ENCODE data around the gene TSPYL6. TPM values are rescaled to one million over a fixed set of nuclear protein-coding genes. Genes with fewer than 3 reads are reported as not detected.

The TSPYL6 gene
- total RNA-seq, 2 donors from 2014 or later: not detected

GRCh38 chr2:54209379-54209778 lies 46.6 kb downstream of the TSPYL6 start:
- Histone ChIP-seq H3K27me3 (ENCODE audit: control insufficient read depth, insufficient read depth, low read length, poor library complexity, severe bottlenecking) (no peaks in the 10 kb centered on the region), H3K4me1 (ENCODE audit: control insufficient read depth, insufficient read depth, low read length) (no peaks in the 10 kb centered on the region), H3K4me3 (ENCODE audit: low read length) (no peak overlapping the region), H3K9me3 (ENCODE audit: control insufficient read depth, low read length) (peaks cover 1% of the 10 kb centered on the region), H3K9ac (ENCODE audit: extremely low read depth, low read length, poor library complexity, severe bottlenecking) (no peak overlapping the region), H3K36me3 (ENCODE audit: control insufficient read depth, insufficient read depth, low read length) (no peaks in the 10 kb centered on the region), H3K27ac (ENCODE audit: low read depth, low read length) (no peak overlapping the region)
- 95 to 98% methylated on average over 2 to 3 of the region's 3 CpGs for WGBS, 2 experiments (ENCODE audit: insufficient coverage in 1 of 2, insufficient read length in 1 of 2)
- Mint-ChIP-seq H3K4me1 (no peaks in the 10 kb centered on the region), H3K36me3 (ENCODE audit: low read depth) (no peaks in the 10 kb centered on the region), H3K27me3 (ENCODE audit: insufficient read depth) (no peaks in the 10 kb centered on the region), H3K9me3 (peaks cover 7% of the 10 kb centered on the region), H3K4me3 (no peak overlapping the region), H3K27ac (no peak overlapping the region)
- TF ChIP-seq CTCF (conservative IDR thresholded peaks at IDR 0.05): no peak
- no peak for DNase-seq

- Mint-ChIP-seq H3K9me3 (no peaks in the 10 kb centered on the region), H3K27ac (no peak overlapping the region), H3K4me1 (no peaks in the 10 kb centered on the region), H3K4me3 (no peak overlapping the region), H3K27me3 (ENCODE audit: insufficient read depth) (no peaks in the 10 kb centered on the region), H3K36me3 (ENCODE audit: low read depth) (no peaks in the 10 kb centered on the region)
- 94% methylated on average over 1 of the region's 1 CpG; no CpG with 5 or more reads in 1 of the 2 experiments for WGBS, 2 experiments (ENCODE audit: insufficient coverage in 1 of 2, insufficient read length in 1 of 2)
- no peak for DNase-seq
- no peak overlapping the region for H3K9ac ChIP-seq (ENCODE audit: extremely low read depth, low read length, poor library complexity, severe bottlenecking)
- H3K4me3 ChIP-seq (ENCODE audit: low read length): no peak overlapping the region
- no peaks in the 10 kb centered on the region for H3K36me3 ChIP-seq (ENCODE audit: control insufficient read depth, insufficient read depth, low read length)
- H3K9me3 ChIP-seq (ENCODE audit: control insufficient read depth, low read length): no peaks in the 10 kb centered on the region
- H3K27ac ChIP-seq (ENCODE audit: low read depth, low read length): no peak overlapping the region
- no peaks in the 10 kb centered on the region for H3K4me1 ChIP-seq (ENCODE audit: control insufficient read depth, insufficient read depth, low read length)
- no peak for TF ChIP-seq CTCF (conservative IDR thresholded peaks at IDR 0.05)
- H3K27me3 ChIP-seq (ENCODE audit: control insufficient read depth, insufficient read depth, low read length, poor library complexity, severe bottlenecking): no peaks in the 10 kb centered on the region
These were observed 47.4 kb downstream of the TSPYL6 start for GRCh38 chr2:54208364-54209240.

- H3K9me3 Mint-ChIP-seq: peaks cover 2% of the 10 kb centered on the region
- DNase-seq: no peak
- no peak overlapping the region for H3K27ac Mint-ChIP-seq
- Histone ChIP-seq H3K9me3 (ENCODE audit: control insufficient read depth, low read length) (no peaks in the 10 kb centered on the region), H3K4me3 (ENCODE audit: low read length) (no peak overlapping the region), H3K27me3 (ENCODE audit: control insufficient read depth, insufficient read depth, low read length, poor library complexity, severe bottlenecking) (no peaks in the 10 kb centered on the region), H3K4me1 (ENCODE audit: control insufficient read depth, insufficient read depth, low read length) (no peaks in the 10 kb centered on the region), H3K36me3 (ENCODE audit: control insufficient read depth, insufficient read depth, low read length) (no peaks in the 10 kb centered on the region), H3K9ac (ENCODE audit: extremely low read depth, low read length, poor library complexity, severe bottlenecking) (no peak overlapping the region), H3K27ac (ENCODE audit: low read depth, low read length) (no peak overlapping the region)
- no peaks in the 10 kb centered on the region for H3K36me3 Mint-ChIP-seq (ENCODE audit: low read depth)
- no peak overlapping the region for H3K4me3 Mint-ChIP-seq
- TF ChIP-seq CTCF (conservative IDR thresholded peaks at IDR 0.05): no peak
- no peaks in the 10 kb centered on the region for H3K4me1 Mint-ChIP-seq
- no peaks in the 10 kb centered on the region for H3K27me3 Mint-ChIP-seq (ENCODE audit: insufficient read depth)
- 91 to 97% methylated on average over 3 of the region's 3 CpGs for WGBS, 2 experiments (ENCODE audit: insufficient coverage in 1 of 2, insufficient read length in 1 of 2)
These were observed 48.3 kb downstream of the TSPYL6 start for GRCh38 chr2:54207666-54208195.

Data from endodermal cell (in vitro differentiated cells).